ENCODE results near the gene LCN15.

- TF ChIP-seq CTCF (conservative IDR thresholded peaks at IDR 0.05; ENCODE audit: low read depth, low read length) (no peak), POLR2A (IDR thresholded peaks at IDR 0.05; ENCODE audit: low read depth, low read length) (no peak), SMC3 (IDR thresholded peaks at IDR 0.05; ENCODE audit: low read depth, low read length) (no peak), RAD21 (IDR thresholded peaks at IDR 0.05; ENCODE audit: low read length) (no peak)
Measured at GRCh38 chr9:136747161-136748060, 16.9 kb downstream of the LCN15 start.

All from IMR-90 (cell line).